ENCODE measurements around the gene JAZF1.
A peak's percentile ranks its signal among the peaks of the same experiment; 100 is the strongest.

JAZF1 gene

DNA sequence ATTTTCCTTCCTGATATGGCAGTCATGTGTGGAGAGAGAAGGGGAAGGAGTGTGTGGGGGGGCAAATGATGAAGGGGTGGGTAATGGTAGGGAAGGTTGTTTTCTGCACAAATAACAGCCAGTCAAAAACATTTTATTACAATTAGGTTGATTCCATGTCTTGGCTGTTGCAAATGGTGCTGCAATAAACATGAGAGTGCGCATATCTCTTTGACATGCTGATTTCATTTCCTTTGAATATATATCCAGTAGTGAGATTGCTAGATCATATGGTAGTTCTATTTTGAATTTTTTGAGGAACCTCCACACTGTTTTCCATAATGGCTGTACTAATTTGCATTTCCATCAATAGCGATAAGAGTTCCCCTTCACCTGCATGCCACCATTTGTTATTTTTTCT, 10.6 kb upstream of the JAZF1 start:
- DNase-seq (ENCODE audit: low read depth) = no peak

DNA sequence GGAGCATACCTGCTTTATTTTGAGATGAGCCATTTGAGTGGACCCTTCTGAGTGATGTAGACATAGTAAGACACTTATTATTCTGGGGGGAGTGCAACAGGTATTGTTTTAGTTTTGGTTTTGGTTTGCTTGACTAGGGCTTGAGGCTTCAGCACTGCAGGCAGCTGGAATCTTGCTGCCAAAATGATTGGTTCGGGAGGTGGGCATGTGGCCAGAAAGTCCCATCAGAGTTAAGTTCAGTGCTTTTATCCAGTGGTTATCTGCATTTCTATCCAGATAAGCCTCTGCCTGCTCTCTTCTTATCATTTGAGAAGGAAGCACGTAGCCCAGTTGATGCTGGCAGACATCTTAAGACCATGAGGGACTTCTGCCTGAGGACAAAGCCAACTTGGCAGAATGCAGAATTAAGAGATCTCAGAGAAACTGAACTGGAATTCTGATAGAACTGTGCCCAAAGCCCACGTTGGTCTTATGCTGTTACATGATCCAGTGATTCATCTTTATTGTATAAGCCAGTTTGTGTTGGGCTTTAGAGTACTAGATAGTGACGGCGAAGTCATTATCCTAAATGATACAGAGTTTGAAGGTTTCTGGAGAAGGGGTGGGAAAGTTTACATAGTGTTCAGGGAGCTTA, 9.6 kb upstream of the JAZF1 start:
- no peak for DNase-seq (ENCODE audit: low read depth)

DNA sequence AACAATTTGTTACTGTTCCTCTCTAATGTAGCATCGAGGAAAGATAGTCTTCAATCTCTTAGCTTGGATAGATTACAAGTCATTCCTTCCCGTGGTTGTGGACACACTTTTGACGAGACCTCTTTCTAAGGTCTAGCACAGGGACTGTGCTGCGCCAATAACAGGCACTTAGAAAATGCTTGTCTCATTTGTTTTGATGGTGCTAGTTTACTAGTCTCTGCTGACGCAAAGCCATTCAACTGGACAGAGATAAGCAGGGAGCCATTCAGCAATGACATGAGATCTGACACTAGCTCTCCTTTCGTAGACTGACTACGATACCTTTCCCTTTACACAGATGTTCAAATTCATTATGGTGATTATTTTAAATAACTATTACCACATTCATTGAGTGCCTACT, 6.4 kb upstream of the JAZF1 start:
- no peak for DNase-seq (ENCODE audit: low read depth)

DNA sequence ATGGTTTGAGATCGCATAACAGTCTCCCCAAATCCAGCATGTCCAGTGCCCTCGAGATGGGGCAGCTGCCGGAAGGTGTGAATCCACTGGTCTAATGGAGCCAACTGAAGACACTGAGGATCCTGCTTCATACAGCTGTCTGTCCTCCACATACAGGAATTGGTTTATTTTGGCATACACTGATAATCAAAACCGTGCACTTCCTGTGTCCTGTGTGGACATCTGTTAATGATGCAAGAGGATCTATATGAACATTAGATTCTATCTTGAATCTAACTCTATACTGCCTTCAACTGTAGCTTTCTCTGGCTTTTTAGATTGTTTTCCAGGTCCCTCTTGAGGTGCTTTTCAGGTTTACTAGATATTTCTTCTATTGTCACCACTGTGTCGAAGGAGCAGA, 3.0 kb upstream of the JAZF1 start:
- DNase-seq (ENCODE audit: low read depth) = no peak

DNA sequence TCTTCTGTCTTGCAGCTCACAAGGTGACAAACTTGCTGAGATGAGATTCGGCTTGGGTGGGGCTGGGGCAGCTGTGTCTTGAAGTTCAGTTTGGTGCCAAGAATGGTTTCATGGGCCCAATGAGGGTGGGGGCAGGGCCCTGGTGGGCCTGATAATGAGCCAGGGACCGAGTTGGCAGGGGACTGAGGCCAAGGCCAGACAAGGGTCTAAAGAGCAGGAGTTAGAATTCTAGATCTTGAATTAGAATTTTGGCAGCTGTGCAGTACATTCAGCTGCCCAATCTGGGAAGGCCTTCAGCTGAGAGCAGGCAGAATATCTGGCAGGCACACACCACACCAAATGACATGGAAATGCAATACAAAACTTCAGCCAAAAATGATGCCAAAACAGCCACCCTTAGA, 1.5 kb upstream of the JAZF1 start:
- no peak for DNase-seq (ENCODE audit: low read depth)

DNA sequence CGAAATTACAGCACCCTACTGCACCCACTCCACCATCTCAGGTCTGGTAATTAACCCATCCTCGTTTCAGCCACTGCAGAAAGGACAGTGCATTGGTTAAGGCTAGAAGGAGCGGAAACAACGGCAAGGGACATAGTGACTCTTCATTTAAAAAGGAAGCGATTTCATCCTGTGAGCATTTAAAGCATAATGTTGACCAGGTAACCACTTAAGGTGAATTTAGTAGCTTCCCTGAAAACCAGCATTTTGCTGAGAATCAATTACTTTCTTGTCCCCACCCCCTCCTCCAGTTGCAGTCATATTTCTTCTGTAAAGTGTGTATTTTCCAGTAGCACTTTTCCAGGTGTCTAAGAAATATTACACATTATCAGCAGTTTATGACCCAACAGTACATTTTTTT, 821 bp upstream of the JAZF1 start:
- DNase-seq (ENCODE audit: low read depth) = no peak

DNA sequence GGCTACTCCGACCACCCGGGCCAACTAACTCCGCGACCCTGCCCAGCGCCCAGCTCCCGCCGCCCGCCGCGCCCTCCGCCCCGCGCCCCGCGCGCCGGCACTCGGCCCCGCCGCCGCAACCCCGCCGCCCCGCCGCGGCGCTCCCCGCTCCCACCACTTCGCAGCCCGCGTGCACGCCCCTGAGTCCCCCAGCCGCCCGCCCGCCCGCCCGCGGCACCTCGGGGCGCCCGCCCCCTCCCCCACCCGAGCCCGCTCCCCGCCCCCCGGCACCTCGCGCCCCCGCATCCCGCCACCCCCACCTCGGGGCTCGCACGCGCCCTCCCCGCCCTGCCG, 598 bp downstream of the JAZF1 start:
- no peak for DNase-seq (ENCODE audit: low read depth)

DNA sequence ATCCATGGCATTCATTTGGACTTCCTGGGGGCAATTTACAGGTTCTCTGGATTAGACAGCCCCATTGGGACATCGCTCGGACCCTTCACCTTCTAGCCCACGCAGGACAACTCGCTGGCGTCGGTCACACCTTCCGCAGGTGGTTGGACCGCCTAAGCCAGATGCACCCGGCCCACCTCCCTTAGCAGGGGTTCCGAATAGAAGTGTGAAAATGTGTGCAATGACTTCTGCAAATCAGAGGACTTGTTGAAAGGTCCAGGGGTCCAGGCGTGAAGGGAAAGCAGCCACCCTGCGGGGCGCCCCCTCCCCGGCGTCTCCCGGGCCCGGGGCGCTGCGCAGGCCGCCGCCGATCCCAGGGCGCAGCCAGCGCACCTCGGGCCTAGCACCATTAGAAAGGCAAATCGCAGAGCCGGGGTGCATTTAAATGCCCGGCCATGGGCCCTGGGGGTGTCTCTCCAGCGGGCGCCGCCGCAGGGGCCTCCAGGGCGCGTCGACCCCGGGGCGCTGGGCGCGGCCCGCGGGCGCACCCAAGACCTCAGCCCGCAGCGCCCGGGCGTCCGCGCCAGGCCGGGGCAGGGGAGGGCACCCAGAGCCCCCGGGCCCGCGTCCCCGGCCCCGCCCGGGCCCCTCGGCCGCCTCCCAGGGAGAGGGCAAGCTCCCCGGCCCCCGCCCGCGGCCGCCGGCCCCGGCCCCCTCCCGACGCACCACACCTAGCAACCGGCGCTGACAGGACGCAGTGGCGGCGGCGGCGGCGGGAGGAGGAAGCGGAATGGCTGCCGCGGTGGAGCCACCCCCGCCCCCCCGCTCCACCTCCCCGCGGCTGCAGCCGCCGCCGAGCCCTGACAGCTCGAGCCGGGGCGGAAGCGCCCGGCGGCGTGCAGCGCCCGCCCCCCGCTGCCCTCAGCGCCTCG, 1.2 kb downstream of the JAZF1 start:
- peak; percentile 78 for DNase-seq (ENCODE audit: low read depth)

DNA sequence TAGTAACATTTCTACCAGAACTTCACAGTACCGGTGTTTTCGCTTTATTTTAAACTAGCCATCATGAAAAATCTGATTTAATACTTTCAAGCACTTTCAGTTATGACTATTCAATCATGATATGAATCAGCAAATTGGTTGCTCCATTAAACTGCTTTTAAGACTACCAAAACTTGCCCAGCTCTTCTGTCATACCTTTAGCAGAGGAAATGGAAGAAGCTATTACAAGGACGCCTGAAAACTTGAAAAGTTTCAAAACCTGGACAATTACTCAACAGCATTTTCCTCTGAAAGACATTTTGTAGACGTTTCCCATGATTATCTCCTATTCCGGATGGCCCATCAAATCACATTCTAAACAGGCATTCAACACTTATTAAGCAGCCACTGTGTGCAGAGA, 2.0 kb downstream of the JAZF1 start:
- DNase-seq (ENCODE audit: low read depth) = peak; percentile 40

DNA sequence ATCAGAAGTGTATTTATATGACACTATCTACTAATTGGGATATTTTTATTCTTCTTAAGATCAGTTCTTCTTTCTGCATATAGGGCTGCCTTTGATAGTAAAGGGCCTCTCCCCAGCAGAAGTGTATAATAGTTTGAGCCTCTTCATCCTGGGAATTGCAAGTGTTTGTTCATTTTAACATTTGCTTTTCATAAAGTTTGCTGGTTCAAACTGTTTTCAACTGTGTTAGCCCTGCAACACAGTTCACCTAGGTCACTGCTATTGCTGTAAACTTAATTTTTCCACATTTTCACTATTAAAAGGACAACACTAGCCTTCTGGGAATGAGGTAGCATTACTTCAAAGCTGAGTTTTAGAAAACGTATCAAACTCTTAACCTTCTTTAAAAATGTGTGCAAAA, 2.8 kb downstream of the JAZF1 start:
- no peak for DNase-seq (ENCODE audit: low read depth)

DNA sequence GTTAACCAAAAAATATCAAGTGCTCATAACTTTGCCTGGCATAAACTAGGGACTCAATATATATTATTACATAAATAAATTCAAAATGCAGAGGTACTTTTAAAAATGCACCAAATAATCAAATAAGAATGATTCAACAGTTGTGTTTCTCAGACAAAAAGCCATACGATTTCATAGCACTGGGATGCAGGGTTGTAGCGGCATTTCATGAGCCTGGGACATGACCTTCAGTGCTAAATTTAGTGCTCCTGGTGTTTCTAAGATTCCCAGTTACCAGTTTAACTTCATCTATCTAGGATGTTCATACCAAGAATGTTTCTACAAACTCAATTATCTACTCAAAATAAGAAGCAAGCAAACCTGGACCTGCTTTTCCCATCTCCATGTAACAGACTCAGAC, 4.0 kb downstream of the JAZF1 start:
- DNase-seq (ENCODE audit: low read depth) = no peak

DNA sequence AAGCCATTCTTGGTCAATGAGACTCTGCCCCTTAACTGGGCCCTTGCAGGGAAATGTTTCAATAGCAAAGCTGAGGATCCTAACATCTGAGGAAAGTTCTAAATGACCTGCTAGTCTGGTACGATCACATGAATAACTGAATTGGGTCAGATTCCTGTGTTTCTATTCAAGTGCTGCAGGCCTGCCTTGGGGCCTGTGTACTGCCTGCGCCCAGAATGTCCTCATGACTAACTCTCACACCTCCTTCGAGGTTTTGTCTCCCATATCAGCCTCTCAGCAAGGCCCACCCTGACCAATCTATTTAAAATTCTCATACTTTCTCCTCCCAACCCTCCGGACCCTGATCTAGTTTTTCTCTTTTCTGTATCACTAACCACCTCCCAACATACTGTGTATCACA, 4.4 kb downstream of the JAZF1 start:
- DNase-seq (ENCODE audit: low read depth) = peak; percentile 67

DNA sequence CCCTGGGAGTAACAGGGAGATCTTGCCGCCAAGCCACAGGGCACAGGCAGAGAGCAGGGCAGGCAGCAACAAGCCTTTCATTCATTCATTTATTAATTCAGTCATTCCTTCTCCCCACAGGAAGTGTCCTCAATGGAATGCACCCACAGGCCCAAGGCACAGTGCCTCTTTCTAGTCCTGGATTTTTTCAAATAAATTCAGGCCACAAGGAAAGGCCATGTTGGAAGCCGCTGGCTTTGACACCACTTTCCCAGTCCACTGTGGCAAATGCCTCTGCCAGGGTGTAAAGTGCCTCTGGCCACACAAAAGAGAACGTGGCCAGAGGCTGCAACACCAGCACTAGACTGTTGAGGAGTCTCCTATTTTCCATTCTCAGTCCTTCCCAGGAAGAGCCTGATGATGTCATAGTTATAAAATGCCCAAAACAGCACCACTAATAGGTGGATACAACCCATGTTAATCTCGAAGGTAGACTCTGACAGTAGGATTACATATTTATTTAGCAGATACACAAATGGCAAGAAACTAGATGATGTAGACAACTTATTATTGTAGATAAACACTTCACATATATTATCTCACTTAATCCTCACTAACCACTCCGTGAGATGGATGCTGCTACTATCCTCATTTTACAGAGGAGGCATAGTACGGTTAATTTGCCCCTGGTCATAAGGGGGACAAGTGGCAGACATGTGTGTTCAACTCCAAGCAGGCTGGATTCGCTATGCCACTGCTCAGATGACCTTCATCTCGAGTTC, 5.5 kb downstream of the JAZF1 start:
- DNase-seq (ENCODE audit: low read depth) = peak; percentile 47

DNA sequence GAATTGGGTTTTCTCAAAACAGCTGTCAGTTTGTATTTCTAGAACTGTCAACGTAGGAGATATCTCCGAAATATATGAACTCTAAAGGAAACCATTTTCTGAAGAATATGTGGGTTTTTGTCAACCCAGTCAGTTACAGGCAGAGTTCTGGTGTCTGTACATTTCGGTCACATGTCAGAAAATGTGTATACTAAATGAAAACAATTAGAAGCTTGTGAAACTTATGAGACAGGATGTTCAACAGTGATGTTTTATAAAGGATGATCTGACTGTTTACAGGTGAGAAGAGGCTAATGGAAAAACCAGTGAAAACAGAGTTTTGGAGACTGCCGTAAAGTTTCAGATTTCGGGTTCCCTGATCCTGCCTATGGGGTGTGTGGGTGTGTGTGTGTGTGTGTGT, 6.2 kb downstream of the JAZF1 start:
- no peak for DNase-seq (ENCODE audit: low read depth)

DNA sequence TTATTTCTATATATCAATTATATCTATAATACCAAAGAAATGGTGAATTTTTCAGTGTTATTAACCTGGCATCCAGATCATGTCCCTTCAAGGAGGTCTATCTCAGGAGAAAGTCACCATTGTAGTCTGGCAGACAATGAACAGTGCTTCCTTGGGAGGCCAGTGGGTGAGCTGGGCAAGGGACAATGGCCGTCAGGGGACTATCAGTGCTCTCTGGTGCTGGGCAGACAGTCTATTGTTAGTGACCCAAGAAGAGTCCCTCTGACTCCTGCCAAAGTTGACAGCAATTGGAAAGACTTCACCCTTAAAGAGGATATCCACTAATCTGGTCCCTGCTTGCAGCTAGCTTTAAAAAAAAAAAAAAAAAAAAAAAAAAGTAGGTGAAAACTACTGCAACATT, 7.1 kb downstream of the JAZF1 start:
- DNase-seq (ENCODE audit: low read depth) = no peak

DNA sequence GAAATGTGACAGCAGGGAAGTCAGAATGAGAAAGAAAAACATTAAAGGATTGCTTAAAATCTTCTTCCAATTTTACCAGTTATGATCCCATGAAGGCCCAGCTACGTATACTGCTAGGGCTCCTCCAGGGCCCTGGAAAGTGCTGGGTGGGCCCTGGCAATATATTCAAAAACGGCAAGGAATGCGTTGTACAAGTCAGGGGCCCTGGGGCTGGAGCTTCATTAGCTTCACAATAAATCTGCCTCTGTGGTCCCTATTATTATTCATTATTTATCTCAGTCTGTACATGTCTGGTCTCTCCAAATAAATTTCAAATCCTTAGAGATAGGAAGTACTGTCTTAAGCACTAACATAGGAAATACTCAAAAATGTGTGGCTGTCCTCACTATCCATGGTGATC, 7.6 kb downstream of the JAZF1 start:
- no peak for DNase-seq (ENCODE audit: low read depth)

DNA sequence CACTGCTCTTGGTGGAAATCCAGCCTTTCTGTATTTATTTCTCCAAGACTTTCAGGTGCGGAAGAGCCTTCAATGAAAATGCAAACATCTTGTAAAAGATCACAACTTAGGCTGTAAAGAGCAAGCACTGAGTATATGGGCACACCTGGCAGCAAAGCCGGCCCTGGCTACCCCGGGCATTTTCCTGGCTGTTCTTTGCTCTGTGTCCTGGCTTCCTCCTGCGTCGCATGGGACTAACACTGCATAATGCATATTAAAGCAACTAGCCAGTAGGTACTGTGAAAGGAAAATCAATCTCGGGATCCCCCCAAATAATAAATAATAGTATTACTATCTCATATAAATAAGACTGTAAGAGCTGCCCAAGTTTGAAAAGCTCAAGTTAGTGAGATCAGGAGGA, 9.9 kb downstream of the JAZF1 start:
- no peak for DNase-seq (ENCODE audit: low read depth)

DNA sequence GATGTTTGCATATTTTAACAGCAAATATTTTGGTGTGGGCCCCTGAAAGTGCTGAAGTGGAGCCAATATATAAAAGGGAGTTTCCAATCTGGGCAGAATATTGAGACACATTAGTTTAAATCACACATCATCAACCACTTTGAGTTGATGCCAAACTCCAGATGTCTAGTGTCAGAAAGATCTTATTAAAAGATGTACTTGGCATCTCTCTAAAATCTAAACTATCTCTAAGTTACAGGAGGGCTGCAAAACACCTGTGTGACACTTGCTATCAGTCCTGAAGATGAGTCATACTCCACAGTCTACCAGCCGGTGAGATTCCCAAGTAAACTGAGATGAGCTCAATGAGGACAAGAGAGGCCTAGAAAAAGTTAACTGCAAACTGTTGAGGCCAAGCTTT, 11.4 kb downstream of the JAZF1 start:
- DNase-seq (ENCODE audit: low read depth) = peak; percentile 39

DNA sequence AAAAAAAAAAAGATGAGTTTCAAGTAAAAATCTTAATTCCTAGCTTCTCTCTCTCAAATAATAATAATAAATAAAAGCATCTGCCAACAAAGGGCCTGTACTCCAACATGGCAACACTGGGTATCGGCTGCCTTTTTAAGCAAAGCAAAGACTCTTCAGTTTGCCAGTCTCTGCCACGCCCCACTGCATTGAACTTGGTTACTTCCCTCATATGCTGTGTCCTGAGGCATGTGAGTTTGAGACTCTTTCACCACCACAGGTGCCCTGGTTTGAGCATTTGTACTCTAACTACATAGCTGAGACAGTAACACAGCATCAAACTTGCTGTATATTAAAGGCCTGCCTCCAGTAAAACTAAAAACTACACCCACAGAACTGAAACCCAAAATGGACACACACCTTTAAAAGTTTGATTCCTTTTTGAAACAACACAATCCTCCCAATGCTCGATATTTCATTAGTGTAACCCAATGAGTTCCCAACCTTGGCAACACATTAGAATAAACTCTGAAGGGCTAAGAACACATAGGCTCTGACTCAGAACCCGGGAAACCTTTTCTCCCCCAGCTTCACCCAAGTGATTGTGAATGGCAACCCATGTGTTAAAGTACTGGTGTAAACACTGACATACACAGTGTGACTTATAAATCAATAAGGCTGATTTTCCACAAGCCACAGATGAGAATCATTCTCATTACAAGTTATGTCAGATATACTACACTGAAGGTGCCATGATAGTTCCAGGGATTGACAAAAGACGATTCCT, 12.0 kb downstream of the JAZF1 start:
- DNase-seq (ENCODE audit: low read depth) = peak; percentile 35

DNA sequence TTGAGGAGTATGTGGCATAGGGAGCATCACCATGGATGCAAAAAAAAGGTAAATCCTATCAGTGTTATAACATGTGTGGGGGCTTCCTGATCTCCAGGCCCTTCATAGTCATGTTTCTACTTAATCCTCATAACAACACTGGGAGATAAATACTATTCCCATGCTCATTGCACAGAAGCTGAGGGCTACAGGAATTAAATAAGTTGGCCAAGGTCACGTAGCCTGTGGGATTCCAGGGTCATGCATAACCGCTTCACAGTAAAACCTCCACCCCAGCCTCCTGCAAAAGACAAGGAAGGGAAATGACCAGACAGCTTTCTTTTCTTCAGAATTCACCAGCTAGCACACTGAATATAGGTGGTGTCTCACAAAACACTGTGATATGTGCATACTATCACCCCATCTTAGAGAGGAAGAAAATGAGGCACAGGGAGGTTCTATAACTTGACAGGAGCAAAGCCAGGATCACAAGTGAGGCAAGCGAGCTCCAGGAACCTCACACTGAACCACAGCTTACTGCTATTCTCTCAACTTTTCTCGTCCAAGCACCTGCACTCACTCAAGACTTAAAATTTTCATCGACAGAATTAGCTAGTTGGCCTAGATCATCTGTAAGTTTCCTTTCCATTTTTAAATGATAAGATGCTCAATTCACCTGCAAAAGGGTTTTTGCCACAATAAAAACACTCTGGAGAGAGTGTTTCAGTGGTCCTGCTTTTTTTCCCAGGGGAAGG, 13.4 kb downstream of the JAZF1 start:
- DNase-seq (ENCODE audit: low read depth) = peak; percentile 58
